ENCODE data around the gene SLC39A11.

SLC39A11 gene

DNA sequence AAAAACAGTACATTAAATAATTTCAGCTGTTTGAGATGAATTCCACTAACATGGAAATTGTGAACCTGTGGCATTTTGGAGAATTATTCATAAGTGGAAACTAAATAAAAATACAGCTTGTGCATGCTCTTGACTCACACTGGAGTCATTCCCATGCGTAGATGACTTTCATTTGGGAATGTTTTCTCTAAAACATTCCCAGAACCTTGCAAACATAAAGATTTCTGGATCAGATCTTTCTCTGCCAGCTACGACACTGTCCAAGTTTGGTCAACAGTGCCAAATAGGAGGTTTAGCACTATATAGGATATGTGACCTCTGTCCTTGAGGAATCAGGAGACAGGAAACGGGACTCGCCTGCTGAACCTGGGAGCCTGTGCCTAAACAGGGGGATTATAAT, 400.9 kb downstream of the SLC39A11 start:
- no peak overlapping the region for H3K4me3 ChIP-seq (ENCODE audit: insufficient read depth in 1 of 2, low read depth in 1 of 2, low read length in 2 of 2)
- H2AFZ ChIP-seq (ENCODE audit: low read depth, low read length), result no peak overlapping the region
- no peak for DNase-seq
- no peak overlapping the region for H2AK5ac ChIP-seq (ENCODE audit: low read length, severe bottlenecking)
- no peak overlapping the region for H3K9ac ChIP-seq (ENCODE audit: low read length)
- H3K23ac ChIP-seq (ENCODE audit: low read length in 2 of 2), result no peak overlapping the region
- H3K18ac ChIP-seq (ENCODE audit: low read depth in 1 of 2, low read length in 2 of 2), result no peak overlapping the region
- no peak overlapping the region for H3K27ac ChIP-seq (ENCODE audit: low read length, poor library complexity, severe bottlenecking)
- H2BK12ac ChIP-seq (ENCODE audit: low read length in 2 of 2), result no peak overlapping the region
- no peak overlapping the region for H2BK15ac ChIP-seq (ENCODE audit: low read depth, poor library complexity, severe bottlenecking)
- H3K79me1 ChIP-seq (replicated peaks; ENCODE audit: low read length, poor library complexity, severe bottlenecking), result no peaks in the 10 kb centered on the region
- no peak overlapping the region for H3K4me2 ChIP-seq (ENCODE audit: low read length, poor library complexity, severe bottlenecking)
- no peak overlapping the region for H4K91ac ChIP-seq (ENCODE audit: low read length)
- no peak overlapping the region for H4K8ac ChIP-seq (ENCODE audit: low read length)
- WGBS, result 84% methylated on average over 4 of the region's 4 CpGs
- H3K14ac ChIP-seq (ENCODE audit: low read length in 2 of 2), result no peak overlapping the region
- no peaks in the 10 kb centered on the region for H3K9me3 ChIP-seq (ENCODE audit: control insufficient read depth, low read length)
- H2BK5ac ChIP-seq (ENCODE audit: low read depth, low read length, poor library complexity, severe bottlenecking), result no peak overlapping the region
- no peak overlapping the region for H2BK120ac ChIP-seq (ENCODE audit: low read depth, low read length)
- peaks cover 0 to 3% of the 10 kb centered on the region in 2 experiments for H3K36me3 ChIP-seq (ENCODE audit: control insufficient read depth in 1 of 2, insufficient read depth in 2 of 2, low read depth in 1 of 2, low read length in 2 of 2)
- peaks cover 0 to 7% of the 10 kb centered on the region in 2 experiments for H3K27me3 ChIP-seq (ENCODE audit: control insufficient read depth in 1 of 2, insufficient read depth in 1 of 2, low read length in 2 of 2)
- no peak overlapping the region for H3K4ac ChIP-seq (ENCODE audit: low read depth in 1 of 2, low read length in 2 of 2)
- peaks cover 3% of the 10 kb centered on the region for H3K4me1 ChIP-seq (ENCODE audit: control insufficient read depth, insufficient read depth, low read depth, low read length)

DNA sequence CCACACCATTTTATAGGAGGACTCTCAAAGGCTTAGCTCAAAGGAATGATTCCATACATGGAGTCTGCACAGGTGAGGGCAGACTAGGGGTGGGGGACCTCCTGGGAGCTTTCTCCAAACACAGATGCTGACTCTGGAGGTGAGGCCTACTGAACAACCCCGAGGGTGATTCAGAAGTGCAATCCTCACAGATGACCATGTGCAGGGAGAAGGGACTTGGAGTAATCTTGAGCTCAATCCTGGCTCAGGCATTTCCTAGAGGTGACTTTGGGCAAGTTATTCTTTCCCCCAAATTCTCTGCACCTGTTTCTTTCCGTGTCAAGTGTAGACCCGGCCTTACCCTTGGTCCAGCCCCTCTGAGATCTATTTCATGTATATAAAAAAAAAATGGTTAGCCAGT, 401.5 kb downstream of the SLC39A11 start:
- H2BK12ac ChIP-seq (ENCODE audit: low read length in 2 of 2), result no peak overlapping the region
- H3K27ac ChIP-seq (ENCODE audit: low read length, poor library complexity, severe bottlenecking), result no peak overlapping the region
- no peak overlapping the region for H3K4ac ChIP-seq (ENCODE audit: low read depth in 1 of 2, low read length in 2 of 2)
- H3K36me3 ChIP-seq (ENCODE audit: control insufficient read depth in 1 of 2, insufficient read depth in 2 of 2, low read depth in 1 of 2, low read length in 2 of 2), result peaks cover 0 to 3% of the 10 kb centered on the region in 2 experiments
- H3K14ac ChIP-seq (ENCODE audit: low read length in 2 of 2), result no peak overlapping the region
- no peak overlapping the region for H3K4me2 ChIP-seq (ENCODE audit: low read length, poor library complexity, severe bottlenecking)
- no peak overlapping the region for H3K9ac ChIP-seq (ENCODE audit: low read length)
- H3K4me1 ChIP-seq (ENCODE audit: control insufficient read depth, insufficient read depth, low read depth, low read length), result peaks cover 3% of the 10 kb centered on the region
- H3K27me3 ChIP-seq (ENCODE audit: control insufficient read depth in 1 of 2, insufficient read depth in 1 of 2, low read length in 2 of 2), result peaks cover 0 to 7% of the 10 kb centered on the region in 2 experiments
- no peak overlapping the region for H2AFZ ChIP-seq (ENCODE audit: low read depth, low read length)
- H4K91ac ChIP-seq (ENCODE audit: low read length), result no peak overlapping the region
- H2BK5ac ChIP-seq (ENCODE audit: low read depth, low read length, poor library complexity, severe bottlenecking), result no peak overlapping the region
- no peak overlapping the region for H3K18ac ChIP-seq (ENCODE audit: low read depth in 1 of 2, low read length in 2 of 2)
- 67% methylated on average over 1 of the region's 3 CpGs for WGBS
- no peak overlapping the region for H3K4me3 ChIP-seq (ENCODE audit: insufficient read depth in 1 of 2, low read depth in 1 of 2, low read length in 2 of 2)
- H3K79me1 ChIP-seq (replicated peaks; ENCODE audit: low read length, poor library complexity, severe bottlenecking), result no peaks in the 10 kb centered on the region
- no peak overlapping the region for H2AK5ac ChIP-seq (ENCODE audit: low read length, severe bottlenecking)
- no peak overlapping the region for H3K23ac ChIP-seq (ENCODE audit: low read length in 2 of 2)
- H2BK120ac ChIP-seq (ENCODE audit: low read depth, low read length), result no peak overlapping the region
- no peak for DNase-seq
- H4K8ac ChIP-seq (ENCODE audit: low read length), result no peak overlapping the region
- no peak overlapping the region for H2BK15ac ChIP-seq (ENCODE audit: low read depth, poor library complexity, severe bottlenecking)
- H3K9me3 ChIP-seq (ENCODE audit: control insufficient read depth, low read length), result no peaks in the 10 kb centered on the region

GRCh38 chr17:72687886-72688285, 404.6 kb downstream of the SLC39A11 start:
- Histone ChIP-seq H2AFZ (ENCODE audit: low read depth, low read length) (no peak overlapping the region), H2AK5ac (ENCODE audit: low read length, severe bottlenecking) (peak overlapping the region; percentile 34), H3K4ac (ENCODE audit: low read depth in 1 of 2, low read length in 2 of 2) (no peak overlapping the region), H3K9me3 (ENCODE audit: control insufficient read depth, low read length) (no peaks in the 10 kb centered on the region), H2BK15ac (ENCODE audit: low read depth, poor library complexity, severe bottlenecking) (no peak overlapping the region), H3K14ac (ENCODE audit: low read length in 2 of 2) (no peak overlapping the region), H3K4me1 (ENCODE audit: control insufficient read depth, insufficient read depth, low read depth, low read length) (peaks cover 17% of the 10 kb centered on the region), H2BK12ac (ENCODE audit: low read length in 2 of 2) (no peak overlapping the region), H4K8ac (ENCODE audit: low read length) (no peak overlapping the region), H3K79me1 (replicated peaks; ENCODE audit: low read length, poor library complexity, severe bottlenecking) (no peaks in the 10 kb centered on the region), H3K36me3 (ENCODE audit: control insufficient read depth in 1 of 2, insufficient read depth in 2 of 2, low read depth in 1 of 2, low read length in 2 of 2) (no peaks in the 10 kb centered on the region), H2BK5ac (ENCODE audit: low read depth, low read length, poor library complexity, severe bottlenecking) (no peak overlapping the region), H3K4me3 (ENCODE audit: insufficient read depth in 1 of 2, low read depth in 1 of 2, low read length in 2 of 2) (no peak overlapping the region), H3K27me3 (ENCODE audit: control insufficient read depth in 1 of 2, insufficient read depth in 1 of 2, low read length in 2 of 2) (no peaks in the 10 kb centered on the region), H3K27ac (ENCODE audit: low read length, poor library complexity, severe bottlenecking) (no peak overlapping the region), H3K4me2 (ENCODE audit: low read length, poor library complexity, severe bottlenecking) (no peak overlapping the region), H3K23ac (ENCODE audit: low read length in 2 of 2) (no peak overlapping the region), H2BK120ac (ENCODE audit: low read depth, low read length) (no peak overlapping the region), H4K91ac (ENCODE audit: low read length) (no peak overlapping the region), H3K18ac (ENCODE audit: low read depth in 1 of 2, low read length in 2 of 2) (no peak overlapping the region), H3K9ac (ENCODE audit: low read length) (no peak overlapping the region)
- 25% methylated on average over 7 of the region's 7 CpGs for WGBS
- DNase-seq, result no peak

- H3K79me1 ChIP-seq (replicated peaks; ENCODE audit: low read length, poor library complexity, severe bottlenecking), result no peaks in the 10 kb centered on the region
- peaks cover 19% of the 10 kb centered on the region for H3K4me1 ChIP-seq (ENCODE audit: control insufficient read depth, insufficient read depth, low read depth, low read length)
- peak overlapping the region in 1 of 2 experiments; percentile 71 for H3K4ac ChIP-seq (ENCODE audit: low read depth in 1 of 2, low read length in 2 of 2)
- H2AFZ ChIP-seq (ENCODE audit: low read depth, low read length), result no peak overlapping the region
- H2BK5ac ChIP-seq (ENCODE audit: low read depth, low read length, poor library complexity, severe bottlenecking), result no peak overlapping the region
- no peak overlapping the region for H3K9ac ChIP-seq (ENCODE audit: low read length)
- no peak overlapping the region for H2BK120ac ChIP-seq (ENCODE audit: low read depth, low read length)
- H3K14ac ChIP-seq (ENCODE audit: low read length in 2 of 2), result peak overlapping the region in 1 of 2 experiments; percentile 29
- peak overlapping the region; percentile 41 for H2BK15ac ChIP-seq (ENCODE audit: low read depth, poor library complexity, severe bottlenecking)
- peak overlapping the region; percentile 82 for H2AK5ac ChIP-seq (ENCODE audit: low read length, severe bottlenecking)
- H3K4me3 ChIP-seq (ENCODE audit: insufficient read depth in 1 of 2, low read depth in 1 of 2, low read length in 2 of 2), result peak overlapping the region in 1 of 2 experiments; percentile 13
- 88% methylated on average over 11 of the region's 11 CpGs for WGBS
- no peak overlapping the region for H3K23ac ChIP-seq (ENCODE audit: low read length in 2 of 2)
- no peak overlapping the region for H3K4me2 ChIP-seq (ENCODE audit: low read length, poor library complexity, severe bottlenecking)
- no peak for DNase-seq
- H4K8ac ChIP-seq (ENCODE audit: low read length), result no peak overlapping the region
- H4K91ac ChIP-seq (ENCODE audit: low read length), result peak overlapping the region; percentile 54
- peak overlapping the region; percentile 30 for H3K27ac ChIP-seq (ENCODE audit: low read length, poor library complexity, severe bottlenecking)
- peak overlapping the region; percentile 86 to 94 for H2BK12ac ChIP-seq (ENCODE audit: low read length in 2 of 2)
- H3K27me3 ChIP-seq (ENCODE audit: control insufficient read depth in 1 of 2, insufficient read depth in 1 of 2, low read length in 2 of 2), result no peaks in the 10 kb centered on the region
- H3K9me3 ChIP-seq (ENCODE audit: control insufficient read depth, low read length), result no peaks in the 10 kb centered on the region
- no peaks in the 10 kb centered on the region for H3K36me3 ChIP-seq (ENCODE audit: control insufficient read depth in 1 of 2, insufficient read depth in 2 of 2, low read depth in 1 of 2, low read length in 2 of 2)
- peak overlapping the region in 1 of 2 experiments; percentile 73 for H3K18ac ChIP-seq (ENCODE audit: low read depth in 1 of 2, low read length in 2 of 2)
Measured at GRCh38 chr17:72684405-72685020, 408.0 kb downstream of the SLC39A11 start.

Data from mesenchymal stem cell (in vitro differentiated cells and primary cell).